GM21515 (cell line): Measurements from ENCODE around the gene ZMIZ1.

ENCODE experiments used
- ATAC-seq: cut with Tn5 transposase; IDR thresholded peaks from one replicate; pipeline ENCODE4 v1.9.1; 2021; ENCODE audit not compliant: unreplicated experiment

The ZMIZ1 gene

DNA sequence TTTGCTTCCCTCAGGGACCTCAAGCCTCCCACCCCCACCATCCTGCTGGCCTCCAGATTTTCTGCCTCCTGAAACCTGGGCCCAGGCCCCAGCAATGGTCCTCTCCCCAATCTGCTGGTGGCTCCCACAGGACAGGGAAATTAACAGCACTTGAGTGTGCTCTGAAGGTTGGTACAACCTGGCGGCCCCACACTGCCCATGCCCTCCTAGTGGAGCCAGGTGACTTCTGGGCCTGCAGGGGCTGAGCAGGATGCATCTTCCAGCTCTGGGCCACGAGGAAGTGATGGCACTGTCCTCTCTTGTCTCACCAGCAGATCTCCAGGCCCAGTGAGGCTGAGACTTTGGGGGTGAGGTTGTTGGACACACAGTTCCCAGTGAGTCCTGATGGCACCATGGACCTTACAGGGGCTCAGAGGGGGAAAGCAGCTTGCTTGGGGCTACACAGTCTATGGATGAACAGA, 3.6 kb upstream of the ZMIZ1 start:
- ATAC-seq = no peak

DNA sequence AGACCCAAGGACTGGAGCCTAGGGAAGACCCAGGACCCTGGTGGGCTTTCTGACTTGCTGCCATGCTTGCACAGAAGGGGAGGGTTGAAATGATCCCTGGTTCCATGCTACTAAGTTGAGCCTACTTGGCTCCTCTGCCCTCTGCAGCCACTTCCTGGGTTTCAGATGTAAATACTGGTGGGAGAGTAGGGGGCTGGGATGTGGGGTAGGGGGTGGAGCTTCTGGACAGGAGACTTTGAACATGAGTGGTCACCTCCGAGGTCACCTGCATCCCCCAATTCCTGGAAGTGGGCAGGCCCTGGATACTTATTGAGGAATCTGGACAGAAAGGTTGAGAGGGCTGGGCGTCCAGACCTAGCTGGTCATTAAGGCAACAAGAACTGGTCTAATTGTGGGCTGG, 2.9 kb upstream of the ZMIZ1 start:
- ATAC-seq = no peak

DNA sequence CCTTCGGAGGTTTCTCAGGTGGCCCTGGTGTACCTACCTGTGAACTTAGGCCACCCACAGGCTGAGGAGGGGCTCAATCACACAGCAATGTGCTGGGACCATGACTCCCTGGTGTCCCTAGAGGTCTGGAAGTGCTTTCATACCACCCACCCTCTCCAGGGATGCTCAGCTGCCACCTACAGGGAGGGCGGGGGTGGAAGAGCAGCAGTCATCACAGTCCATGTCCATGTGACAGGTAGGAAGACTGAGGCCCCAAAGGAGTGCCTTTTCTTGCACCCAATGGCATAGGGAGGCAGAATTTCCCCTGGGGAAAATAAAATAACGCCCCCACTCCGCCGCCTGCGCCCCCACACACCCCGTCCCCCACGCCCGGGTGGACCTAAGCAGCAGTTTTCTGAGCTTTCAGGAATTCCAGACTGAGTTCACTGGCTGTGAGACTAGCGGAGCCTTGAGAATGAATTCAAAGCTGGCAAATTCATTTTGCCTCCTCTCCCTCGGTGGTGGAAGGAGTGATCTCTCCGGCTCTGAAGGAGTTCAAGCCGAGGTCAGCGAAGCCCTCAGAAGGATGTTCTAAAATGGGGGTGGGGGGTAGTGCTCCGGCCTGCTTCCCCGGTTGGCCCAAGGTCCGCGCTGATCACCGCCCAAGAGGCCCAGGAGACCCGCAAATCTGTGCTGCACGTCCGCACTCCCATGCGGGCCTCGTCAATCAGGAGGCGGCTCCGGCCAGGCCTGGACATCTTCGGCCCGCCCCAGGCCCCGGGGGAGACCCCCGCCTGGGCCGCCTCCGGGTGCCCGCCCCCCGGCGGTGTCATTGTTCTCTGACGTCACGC, 2.1 kb upstream of the ZMIZ1 start:
- ATAC-seq = no peak

DNA sequence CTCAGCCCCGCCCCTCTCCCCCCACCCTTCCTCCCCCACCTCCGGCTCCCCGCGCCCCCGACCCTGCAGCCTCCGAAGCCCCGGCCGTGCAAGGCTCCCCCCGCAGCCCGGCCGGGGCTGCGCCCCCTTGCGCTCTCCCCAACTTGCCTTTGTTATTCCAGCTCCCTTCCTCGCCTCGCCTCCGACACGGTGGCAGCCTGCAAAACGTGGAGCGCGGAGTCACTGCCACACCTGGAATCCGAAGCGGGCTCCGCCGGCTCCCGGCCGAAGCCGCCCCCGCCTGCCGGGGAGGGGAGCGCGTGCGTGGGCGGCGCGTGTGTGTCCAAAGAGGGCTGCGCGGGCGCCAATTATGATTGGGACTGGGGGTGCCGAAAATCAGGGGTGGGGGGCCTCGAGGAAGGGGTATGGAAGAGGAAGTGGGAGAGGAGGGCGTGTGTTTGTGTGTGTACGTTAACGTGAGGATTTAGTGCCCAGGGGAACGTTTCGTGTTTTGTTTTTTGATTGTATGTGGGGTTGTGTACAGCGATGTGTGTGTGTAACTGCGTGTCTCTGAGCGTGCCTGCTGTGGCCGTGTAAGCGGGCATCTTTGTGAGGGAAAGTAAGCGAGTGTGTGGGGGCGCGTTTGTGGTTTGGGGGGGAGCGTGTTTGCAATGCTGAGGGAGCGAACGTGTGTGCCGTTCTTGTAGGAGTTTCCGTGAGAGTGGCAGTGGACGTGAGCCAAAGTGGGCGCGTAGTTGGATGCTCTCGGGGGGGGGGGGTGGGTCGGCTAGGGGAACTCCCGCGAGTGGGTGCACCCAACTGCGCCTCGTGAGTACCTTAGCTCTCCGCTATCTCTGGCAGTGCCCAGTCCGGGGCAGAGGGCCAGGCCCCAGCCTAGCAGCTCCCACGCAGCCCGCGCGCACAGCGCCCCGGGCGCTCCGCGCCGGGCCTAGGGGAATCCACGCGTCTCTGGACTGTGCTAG, 1.2 kb upstream of the ZMIZ1 start:
- ATAC-seq = no peak

DNA sequence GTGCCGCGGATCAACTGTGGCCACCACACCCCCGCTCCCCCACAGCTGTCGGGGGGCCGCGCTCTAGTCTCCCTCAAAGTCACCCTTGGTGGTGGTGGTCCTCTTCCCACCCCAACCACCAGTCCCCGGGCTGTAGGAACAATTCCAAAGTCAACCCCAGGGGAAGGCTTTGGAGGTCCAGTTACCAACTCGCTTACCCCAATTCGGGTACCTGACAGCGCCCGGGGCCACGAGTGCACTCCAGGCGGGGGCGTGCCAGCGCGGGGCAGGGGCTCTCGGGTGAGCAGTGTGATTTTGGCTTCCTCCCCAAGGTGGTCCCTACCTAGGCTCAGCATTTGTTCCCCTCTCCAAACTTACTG, 584 bp upstream of the ZMIZ1 start:
- no peak for ATAC-seq

DNA sequence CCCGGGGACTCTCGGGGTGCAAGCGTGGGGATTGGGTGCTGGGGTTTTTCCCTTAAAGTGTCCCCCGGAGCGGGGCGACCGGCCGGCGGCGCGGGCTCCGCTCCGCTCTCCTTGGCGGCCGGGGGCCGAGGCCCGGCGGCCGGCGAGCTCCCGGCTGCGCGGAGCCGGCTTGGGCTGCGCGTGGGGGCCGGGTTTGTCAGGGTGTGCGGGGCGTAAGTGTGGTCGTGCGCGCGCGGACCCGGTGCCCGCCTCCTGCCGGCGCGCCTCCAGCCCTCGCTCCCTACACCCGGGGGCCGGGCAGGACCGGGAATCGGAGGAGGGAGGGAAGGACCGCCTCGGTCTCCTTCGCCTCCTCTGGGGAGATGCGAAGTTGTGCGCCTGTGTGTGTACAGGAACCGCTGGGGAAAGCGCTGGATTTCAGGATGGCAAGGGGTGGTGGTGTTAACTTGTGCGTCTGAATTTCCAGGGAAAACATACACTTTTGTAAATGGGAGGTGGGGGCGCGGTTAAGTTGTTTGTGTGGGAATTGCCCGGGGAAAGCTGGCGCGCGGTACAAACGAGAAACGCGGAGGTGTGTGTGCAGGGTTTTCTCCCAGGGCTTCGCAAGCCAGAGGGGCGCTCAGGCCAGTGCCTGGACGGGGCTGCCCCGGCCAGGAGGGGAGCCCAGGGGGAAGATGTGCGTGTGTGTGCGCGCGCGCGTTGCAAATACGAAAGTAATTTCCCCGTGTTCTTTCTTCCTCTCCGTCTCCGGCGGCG, 737 bp downstream of the ZMIZ1 start:
- ATAC-seq = peak; percentile 28

DNA sequence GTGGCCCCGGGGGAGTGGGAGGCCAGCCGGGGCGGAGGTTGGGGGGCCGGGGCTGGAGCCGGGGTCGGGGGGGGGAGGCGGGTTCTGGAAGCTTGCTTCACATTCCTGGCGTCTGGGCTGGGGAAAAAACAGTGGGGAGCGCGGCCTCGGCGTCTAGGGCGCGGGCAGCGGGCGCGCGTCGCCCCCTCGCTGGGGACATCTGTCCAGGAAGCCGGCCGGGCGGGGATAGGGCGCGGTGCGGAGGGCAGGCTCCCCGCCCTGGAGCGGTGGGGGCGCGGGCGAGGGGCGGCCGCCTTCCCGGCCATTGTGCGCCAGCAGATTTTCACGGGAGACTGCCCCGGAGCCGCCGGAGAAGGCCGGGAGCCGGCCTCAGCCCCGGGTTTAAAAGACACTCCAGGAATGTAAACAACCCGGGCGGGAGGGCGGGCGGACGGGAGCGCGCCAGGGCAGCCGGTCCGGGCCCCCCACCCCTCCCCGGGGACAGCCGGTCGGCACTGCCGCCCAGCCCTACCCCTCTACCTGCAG, 1.4 kb downstream of the ZMIZ1 start:
- no peak for ATAC-seq

DNA sequence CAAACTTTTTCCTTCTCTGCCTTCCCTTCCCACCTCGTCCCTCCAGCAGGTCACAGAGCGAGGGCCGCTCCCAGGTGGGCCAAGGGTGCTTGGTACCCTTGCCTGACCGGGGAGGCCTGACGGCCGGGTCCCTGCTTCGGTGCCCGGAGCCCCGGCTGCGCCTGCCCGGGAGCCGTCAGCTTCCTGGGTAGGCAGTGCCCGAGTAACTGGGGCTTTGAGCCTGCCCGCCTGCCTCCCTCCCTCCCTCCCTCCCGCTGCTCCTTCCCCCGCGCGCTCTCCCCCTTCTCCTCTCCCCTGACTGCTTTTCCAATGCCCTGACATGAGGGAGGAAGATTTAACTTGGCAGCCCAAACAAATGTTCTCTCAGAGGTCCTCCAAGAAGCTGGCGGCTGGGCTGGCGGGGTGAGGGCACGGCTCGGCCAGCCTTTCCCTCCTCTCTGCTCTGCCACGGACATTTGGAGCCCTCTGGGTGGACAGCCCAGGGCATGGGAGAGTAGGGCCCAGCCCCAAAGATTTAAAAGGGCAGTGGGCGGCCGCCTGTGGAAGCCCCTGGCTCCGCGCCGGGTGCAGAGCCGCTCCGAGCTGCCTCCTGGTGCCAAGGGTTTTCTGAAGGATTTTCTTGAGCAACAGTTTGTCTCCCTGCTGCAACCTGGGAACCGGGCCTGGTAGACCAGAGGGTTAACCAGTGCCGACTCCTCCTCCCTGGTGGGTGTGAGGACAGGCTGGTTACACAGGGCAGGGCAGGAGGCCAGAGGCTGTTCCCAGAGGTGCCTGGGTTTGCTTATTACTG, 2.0 kb downstream of the ZMIZ1 start:
- ATAC-seq = no peak

DNA sequence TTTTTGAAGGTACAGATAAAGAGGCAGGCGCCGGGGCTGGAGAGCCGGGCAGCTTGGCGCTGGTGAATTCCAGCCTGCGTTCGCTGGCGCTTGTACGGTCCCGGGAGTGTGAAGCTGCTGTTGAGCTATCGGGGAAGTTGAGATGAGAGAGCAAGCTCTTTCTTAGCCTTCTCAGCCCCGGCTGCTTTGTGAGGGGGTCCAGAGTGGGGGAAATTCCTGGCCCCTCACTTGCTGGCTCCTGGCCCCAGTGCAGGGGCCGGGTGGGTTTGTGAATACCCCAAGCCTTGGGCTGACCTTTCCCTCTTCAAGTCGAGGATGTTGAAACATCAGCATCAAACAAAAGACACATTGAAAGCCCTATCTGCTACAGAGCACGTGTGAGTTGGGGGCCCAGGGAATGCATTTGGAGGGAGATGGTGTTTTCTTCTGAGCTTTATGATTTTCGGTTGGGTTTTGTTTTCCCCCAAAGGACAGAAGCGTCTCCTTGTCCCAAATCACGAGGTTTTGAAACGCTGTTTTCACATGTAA, 2.7 kb downstream of the ZMIZ1 start:
- ATAC-seq = no peak

DNA sequence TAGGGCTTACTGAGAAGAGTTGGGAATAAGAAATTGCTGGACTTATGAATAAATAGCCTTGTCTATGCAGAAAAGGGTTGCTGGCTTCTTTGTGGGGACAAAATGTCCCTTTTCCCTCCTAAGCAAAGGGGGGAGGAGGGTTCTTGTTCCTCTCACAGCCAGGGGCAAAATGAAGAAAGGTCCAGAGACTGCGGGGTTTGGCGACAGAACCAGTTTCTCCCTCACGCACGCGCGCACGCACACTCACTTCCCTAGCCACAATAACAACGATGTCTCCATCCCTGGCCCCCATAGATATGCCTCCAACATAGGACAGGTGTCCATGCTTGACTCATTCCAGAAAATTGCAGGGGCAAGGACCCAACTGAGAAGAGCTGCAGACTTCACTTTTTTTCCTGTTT, 3.3 kb downstream of the ZMIZ1 start:
- ATAC-seq = no peak

DNA sequence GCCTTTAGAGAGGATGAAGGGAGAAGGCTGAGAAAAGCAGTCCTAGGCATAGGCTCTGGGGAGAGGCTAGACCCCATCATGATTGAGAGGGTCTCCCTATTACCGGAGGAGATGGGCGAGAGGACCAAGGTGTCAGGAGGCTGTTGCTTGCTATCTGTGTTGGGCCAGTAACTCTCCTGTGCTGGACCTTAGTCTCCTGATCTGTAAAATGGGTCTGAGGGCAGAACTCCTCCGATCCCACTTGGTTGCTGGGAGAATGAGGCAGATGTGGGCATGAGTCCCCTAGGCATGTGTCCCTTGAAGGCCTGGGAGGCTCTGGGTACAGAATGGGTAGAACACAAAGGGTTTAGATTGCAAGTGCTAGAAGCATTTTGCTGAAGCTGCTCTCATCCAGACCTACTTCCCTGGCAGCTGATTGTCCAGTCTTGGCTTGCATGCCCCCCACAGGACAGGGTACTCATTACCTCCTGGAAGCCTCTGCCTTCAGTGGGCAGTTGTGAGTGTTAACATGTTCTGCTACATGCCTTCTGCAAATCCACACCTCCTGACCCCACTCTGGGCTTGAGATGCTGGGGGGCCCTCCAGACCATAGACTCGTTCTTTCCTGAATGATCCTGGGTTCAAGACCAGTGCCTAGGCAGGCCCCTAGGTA, 4.4 kb downstream of the ZMIZ1 start:
- no peak for ATAC-seq

DNA sequence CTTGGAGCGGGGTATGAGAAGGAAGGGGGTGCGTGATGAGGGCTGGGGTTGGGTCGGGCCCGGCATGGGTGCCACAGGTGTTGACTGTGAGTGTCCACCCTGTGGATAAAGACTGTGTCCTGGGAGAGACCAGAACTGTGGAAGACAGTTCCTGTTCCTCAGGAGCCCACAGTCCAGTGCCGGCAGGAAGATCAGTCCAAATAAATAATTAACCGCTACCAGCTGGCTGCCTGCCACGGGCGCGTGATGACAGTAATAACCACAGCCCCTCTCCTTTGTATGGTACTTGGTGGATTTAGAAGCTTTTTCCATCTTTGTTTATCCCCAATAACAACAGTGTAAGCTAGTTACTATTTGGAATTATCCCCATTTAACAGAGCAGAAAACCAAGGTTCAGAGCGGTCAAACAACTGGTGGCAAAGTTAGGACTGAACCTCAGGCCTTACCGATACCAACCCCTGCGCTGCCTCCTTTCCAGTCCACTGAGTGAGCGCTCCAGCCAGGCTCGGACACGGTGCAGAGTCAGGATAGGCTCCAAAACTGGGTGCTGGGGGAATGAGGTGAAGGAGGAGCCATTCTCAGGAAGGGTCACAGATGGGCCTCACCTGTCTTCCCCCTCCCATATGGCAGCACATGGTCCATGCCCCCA, 5.1 kb downstream of the ZMIZ1 start:
- no peak for ATAC-seq

DNA sequence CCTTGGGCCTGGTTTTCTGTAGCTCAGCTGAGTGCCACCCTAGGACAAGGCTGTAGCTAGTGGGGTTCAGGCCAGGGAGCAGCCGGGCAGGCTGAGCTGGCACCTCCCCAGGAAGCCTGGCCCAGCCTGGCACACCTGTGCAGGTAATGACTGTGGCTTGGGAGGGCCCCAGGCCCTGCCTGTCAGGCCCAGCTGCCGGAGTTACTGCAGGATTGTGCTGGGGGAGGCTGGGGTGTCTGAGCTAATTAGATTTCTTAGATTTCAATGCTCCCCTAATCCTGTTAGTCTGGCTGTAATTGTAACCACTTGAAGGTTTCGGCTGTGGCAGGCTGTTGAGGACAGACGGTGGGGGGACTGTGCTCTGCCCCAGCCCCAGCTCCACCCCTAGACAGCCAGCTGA, 6.0 kb downstream of the ZMIZ1 start:
- no peak for ATAC-seq

DNA sequence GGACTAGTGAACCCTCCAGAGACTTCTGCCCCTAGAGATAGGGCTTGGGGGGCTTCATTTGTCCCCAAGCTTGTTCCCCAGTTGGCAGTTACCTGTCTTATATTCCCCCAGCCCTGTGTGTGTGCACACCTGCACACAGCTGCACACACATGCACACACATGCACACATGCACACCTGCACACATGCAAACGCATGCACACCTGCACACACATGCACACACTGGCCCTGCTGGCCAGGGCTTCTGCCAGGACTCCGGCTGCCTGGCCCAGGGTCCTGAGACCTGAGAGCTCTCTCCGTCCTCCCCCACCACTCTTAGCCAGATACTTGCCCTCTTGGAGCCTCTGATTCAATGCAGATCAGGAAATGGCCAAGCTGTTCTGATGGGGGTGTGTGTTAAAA, 6.7 kb downstream of the ZMIZ1 start:
- ATAC-seq = no peak

DNA sequence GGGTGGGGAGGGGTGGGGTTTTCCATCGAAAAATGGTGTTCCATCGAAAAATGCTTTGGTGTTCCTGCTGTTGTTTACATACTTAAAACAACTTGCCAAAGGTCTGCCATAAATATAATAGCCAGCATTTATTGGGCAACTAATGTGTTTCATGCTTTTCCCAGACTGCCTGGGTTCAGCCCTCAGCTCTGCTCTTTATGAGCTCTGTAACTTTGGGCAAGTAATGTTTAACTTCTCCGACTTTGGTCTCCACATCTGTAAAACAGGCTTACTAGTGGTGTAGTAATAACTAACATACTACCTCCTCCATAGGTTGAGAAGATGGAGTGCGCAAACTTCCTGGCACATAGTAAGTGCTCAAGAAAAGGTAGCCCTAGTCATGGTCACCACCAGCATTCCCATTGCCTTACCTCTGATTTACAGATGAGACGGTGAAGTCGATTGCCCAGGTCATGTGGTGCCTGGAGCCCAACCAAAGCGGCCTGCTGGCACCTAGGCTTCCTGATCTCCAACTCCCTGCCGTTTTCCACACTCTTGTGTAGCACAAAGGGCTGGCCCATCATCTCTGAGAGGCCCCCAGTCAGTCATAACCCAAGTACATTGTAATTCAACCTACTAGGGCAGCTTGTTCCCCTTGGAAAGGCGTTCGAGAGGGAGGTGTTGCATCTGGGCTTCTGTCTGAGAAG, 8.9 kb downstream of the ZMIZ1 start:
- no peak for ATAC-seq

DNA sequence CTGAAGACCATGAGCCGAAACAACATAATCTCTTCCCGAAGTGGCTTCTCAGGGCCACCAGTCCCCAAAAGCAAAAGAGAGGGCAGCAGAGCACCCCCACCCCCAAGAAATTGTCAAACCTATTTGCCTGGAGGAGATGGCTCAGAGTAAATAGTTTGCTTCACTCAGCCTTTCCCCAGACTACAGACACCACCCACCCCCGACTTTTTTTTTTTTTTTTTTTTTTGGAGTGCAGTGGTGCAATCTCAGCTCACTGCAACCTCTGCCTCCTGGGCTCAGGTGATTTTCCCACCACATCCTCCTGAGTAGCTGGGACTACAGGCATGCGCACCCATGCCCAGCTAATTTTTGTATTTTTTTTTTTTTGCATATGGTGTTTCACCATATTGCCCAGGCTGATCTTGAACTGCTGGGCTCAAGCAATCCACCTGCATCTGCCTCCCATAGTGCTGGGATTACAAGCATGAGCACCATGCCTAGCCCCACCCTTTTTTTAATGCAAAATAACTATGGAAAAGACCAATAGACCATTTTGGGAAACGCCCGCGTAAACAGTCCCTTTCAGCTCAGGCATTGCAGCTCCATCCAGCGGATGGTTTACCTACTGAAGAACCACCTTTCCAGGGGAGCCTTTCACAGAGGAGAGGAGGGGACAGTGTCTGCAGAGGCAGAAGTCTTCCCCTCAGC, 9.7 kb downstream of the ZMIZ1 start:
- ATAC-seq = no peak

DNA sequence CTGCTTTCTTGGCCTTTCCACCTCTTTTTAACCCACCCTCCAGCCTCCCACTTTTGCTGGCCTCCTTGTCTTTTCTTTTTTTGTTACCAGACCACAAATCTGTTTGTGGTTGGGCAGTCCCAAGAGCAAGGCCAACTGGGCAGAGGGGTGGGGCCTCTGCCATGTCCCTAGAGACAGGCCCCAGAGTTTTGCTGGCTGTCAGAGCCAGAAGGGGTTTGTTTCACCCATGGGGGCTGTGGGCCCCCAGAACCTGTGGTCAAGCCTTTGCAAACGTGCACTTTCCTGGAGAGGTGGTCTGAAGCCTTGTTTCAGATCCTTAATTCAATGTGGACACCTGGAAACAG, 10.3 kb downstream of the ZMIZ1 start:
- no peak for ATAC-seq
